ENCODE data around the gene PCDHGA3. TPM values are rescaled to one million over a fixed set of nuclear protein-coding genes. Genes with fewer than 3 reads are reported as not detected.

PCDHGA3 gene
- total and polyA plus RNA-seq, 2 donors (not counting 1 experiment from before 2014, with no cell fraction given), result 1.4 to 2.8 TPM

DNA sequence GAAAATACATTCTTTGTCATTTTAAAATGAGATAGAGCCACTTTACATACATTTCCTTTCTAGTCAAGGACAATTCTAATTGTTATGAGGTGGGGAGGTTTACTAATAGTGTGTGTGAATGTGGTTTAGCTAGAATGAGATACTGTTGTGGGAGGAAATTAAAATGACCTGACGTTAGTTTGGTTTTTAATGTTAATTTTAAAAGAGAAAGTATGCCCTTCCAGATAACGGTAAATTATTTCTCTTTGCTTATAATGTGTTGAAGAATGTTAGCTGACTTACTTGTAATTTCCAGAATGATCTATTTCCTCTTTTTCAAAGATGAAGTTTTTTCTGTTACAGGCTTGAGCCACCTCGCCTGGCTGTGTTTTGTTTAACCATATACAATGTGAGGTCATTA is 21.4 kb upstream of the PCDHGA3 start:
- H3K27ac ChIP-seq (ENCODE audit: insufficient read depth, low read length), result no peak overlapping the region
- DNase-seq (ENCODE audit: low read depth in 2 of 2), result no peak
- H3K4me3 ChIP-seq (replicated peaks in 1 of 4; ENCODE audit: control extremely low read depth in 1 of 4, insufficient read depth in 1 of 4, low read depth in 3 of 4, low read length in 4 of 4), result no peak overlapping the region
- TF ChIP-seq EZH2 (IDR thresholded peaks at IDR 0.05; ENCODE audit: low read length, missing control alignments) (no peak), CTCF (conservative IDR thresholded peaks at IDR 0.05 in 1 of 2, IDR thresholded peaks at IDR 0.05 in 1 of 2; ENCODE audit: low read depth in 1 of 2, low read length in 2 of 2) (no peak)
- H3K4me2 ChIP-seq (ENCODE audit: extremely low read depth, insufficient read depth, low read length), result no peak overlapping the region
- no peaks in the 10 kb centered on the region for H3K27me3 ChIP-seq (ENCODE audit: control insufficient read depth, insufficient read depth, low read length)
- H3K4me1 ChIP-seq (ENCODE audit: control insufficient read depth, extremely low read depth, insufficient read depth, low read length), result no peaks in the 10 kb centered on the region
- no peaks in the 10 kb centered on the region for H4K20me1 ChIP-seq (ENCODE audit: control insufficient read depth, extremely low read depth, insufficient read depth, low read length)
- no peak overlapping the region for H2AFZ ChIP-seq (ENCODE audit: low read length)
- peaks cover 23% of the 10 kb centered on the region for H3K79me2 ChIP-seq (ENCODE audit: control insufficient read depth, insufficient read depth, low read length)
- H3K9me3 ChIP-seq (ENCODE audit: control insufficient read depth, insufficient read depth, low read depth, low read length), result peaks cover 12% of the 10 kb centered on the region
- no peak overlapping the region for H3K9ac ChIP-seq (ENCODE audit: insufficient read depth, low read length)
- peaks cover 5% of the 10 kb centered on the region for H3K36me3 ChIP-seq (ENCODE audit: control insufficient read depth, insufficient read depth, low read length)

DNA sequence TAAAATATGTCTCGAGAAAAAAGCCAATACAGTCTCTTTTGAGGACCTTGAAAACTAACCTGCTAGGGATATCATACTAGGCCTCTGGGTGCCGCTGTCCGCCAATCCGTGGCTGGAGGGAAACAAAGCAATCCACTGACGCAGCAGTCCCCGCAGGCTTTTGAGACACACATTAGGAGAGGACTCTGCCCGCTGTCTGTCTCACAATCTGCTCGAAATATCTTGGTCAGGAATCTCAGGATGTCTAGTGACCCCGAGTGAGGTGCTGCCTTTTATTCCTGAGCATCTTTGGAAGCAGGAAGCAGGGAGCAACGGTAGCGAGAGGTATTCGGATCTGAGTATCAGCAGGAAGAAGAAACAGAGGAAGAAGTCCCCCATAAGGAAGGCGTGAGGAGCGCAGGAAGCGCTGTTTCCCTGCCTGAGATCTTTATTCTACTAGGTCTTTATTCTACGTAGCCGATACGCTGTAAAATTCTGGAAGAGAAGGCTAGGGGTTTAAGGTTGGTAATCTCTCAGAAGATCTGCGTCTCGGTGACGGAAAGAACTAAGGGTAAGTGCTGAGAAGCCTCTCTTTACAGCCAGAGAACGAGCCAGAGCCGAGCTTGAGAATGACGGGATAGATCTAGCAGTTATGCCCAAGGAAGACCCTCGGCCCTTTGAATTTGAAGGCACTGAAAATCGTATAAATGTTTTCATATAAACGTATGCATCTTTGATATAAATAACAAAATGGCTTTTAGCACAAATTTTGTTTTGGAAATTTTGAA is 17.4 kb upstream of the PCDHGA3 start:
- Histone ChIP-seq H3K36me3 (ENCODE audit: control insufficient read depth, insufficient read depth, low read length) (no peaks in the 10 kb centered on the region), H3K27ac (ENCODE audit: insufficient read depth, low read length) (peak overlapping the region; percentile 13), H3K79me2 (ENCODE audit: control insufficient read depth, insufficient read depth, low read length) (no peaks in the 10 kb centered on the region), H4K20me1 (ENCODE audit: control insufficient read depth, extremely low read depth, insufficient read depth, low read length) (no peaks in the 10 kb centered on the region), H3K9me3 (ENCODE audit: control insufficient read depth, insufficient read depth, low read depth, low read length) (no peaks in the 10 kb centered on the region), H3K4me3 (replicated peaks in 1 of 4; ENCODE audit: control extremely low read depth in 1 of 4, insufficient read depth in 1 of 4, low read depth in 3 of 4, low read length in 4 of 4) (peak overlapping the region; percentile 24 to 80 (median 54)), H2AFZ (ENCODE audit: low read length) (peak overlapping the region; percentile 75), H3K27me3 (ENCODE audit: control insufficient read depth, insufficient read depth, low read length) (no peaks in the 10 kb centered on the region), H3K4me2 (ENCODE audit: extremely low read depth, insufficient read depth, low read length) (peak overlapping the region; percentile 73), H3K4me1 (ENCODE audit: control insufficient read depth, extremely low read depth, insufficient read depth, low read length) (no peaks in the 10 kb centered on the region), H3K9ac (ENCODE audit: insufficient read depth, low read length) (peak overlapping the region; percentile 41)
- DNase-seq (ENCODE audit: low read depth in 2 of 2), result peak; percentile 77 to 78
- TF ChIP-seq EZH2 (IDR thresholded peaks at IDR 0.05; ENCODE audit: low read length, missing control alignments) (no peak), CTCF (conservative IDR thresholded peaks at IDR 0.05 in 1 of 2, IDR thresholded peaks at IDR 0.05 in 1 of 2; ENCODE audit: low read depth in 1 of 2, low read length in 2 of 2) (peak; percentile 77 to 80)

DNA sequence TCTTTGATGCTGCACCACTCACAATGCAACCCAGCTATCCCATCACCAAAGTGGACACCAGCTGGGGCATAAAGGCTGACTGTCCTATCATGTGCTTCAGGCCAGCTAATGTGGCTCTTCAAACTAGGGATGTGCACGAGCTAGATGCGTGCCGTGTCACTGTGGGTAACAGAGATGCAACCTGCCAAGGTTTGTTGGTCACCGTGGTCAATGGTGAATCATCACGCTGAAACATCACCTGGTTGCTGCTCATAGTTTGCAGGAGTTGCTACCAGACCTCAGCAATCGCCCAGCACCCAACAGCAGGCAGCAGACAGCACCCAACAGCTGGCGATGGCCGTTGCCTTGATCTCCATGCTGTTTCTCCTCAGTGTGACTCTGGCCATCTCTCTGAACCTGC is 15.4 kb upstream of the PCDHGA3 start:
- H3K9me3 ChIP-seq (ENCODE audit: control insufficient read depth, insufficient read depth, low read depth, low read length), result no peaks in the 10 kb centered on the region
- no peak overlapping the region for H3K4me3 ChIP-seq (replicated peaks in 1 of 4; ENCODE audit: control extremely low read depth in 1 of 4, insufficient read depth in 1 of 4, low read depth in 3 of 4, low read length in 4 of 4)
- no peak overlapping the region for H3K4me2 ChIP-seq (ENCODE audit: extremely low read depth, insufficient read depth, low read length)
- H3K27me3 ChIP-seq (ENCODE audit: control insufficient read depth, insufficient read depth, low read length), result no peaks in the 10 kb centered on the region
- no peak overlapping the region for H2AFZ ChIP-seq (ENCODE audit: low read length)
- no peaks in the 10 kb centered on the region for H3K79me2 ChIP-seq (ENCODE audit: control insufficient read depth, insufficient read depth, low read length)
- no peaks in the 10 kb centered on the region for H3K36me3 ChIP-seq (ENCODE audit: control insufficient read depth, insufficient read depth, low read length)
- no peaks in the 10 kb centered on the region for H4K20me1 ChIP-seq (ENCODE audit: control insufficient read depth, extremely low read depth, insufficient read depth, low read length)
- H3K27ac ChIP-seq (ENCODE audit: insufficient read depth, low read length), result no peak overlapping the region
- H3K9ac ChIP-seq (ENCODE audit: insufficient read depth, low read length), result no peak overlapping the region
- no peak for DNase-seq (ENCODE audit: low read depth in 2 of 2)
- H3K4me1 ChIP-seq (ENCODE audit: control insufficient read depth, extremely low read depth, insufficient read depth, low read length), result no peaks in the 10 kb centered on the region
- TF ChIP-seq CTCF (conservative IDR thresholded peaks at IDR 0.05 in 1 of 2, IDR thresholded peaks at IDR 0.05 in 1 of 2; ENCODE audit: low read depth in 1 of 2, low read length in 2 of 2), result no peak
- no peak for TF ChIP-seq EZH2 (IDR thresholded peaks at IDR 0.05; ENCODE audit: low read length, missing control alignments)

All from fibroblast of lung (primary cell).